ENCODE data around the gene SIDT1.

Gene SIDT1

DNA sequence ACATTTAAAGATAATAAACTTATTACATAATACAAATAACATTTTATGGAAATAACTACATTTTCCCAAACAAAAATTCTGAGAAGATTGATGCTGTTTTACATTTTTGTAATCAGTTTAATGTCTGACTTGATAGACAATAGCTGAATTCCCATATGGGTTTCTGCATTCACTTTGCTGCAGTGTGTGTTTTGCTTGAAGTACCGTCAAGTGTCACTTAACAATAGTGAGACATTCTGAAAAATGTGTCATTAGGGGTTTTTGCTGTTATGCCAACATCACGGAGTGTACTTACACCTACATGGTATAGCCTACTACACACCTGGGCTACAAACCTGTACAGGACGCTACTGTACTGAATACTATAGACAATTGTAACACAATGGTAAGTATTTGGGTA lies 106.6 kb downstream of the SIDT1 start:
- DNase-seq = no peak

DNA sequence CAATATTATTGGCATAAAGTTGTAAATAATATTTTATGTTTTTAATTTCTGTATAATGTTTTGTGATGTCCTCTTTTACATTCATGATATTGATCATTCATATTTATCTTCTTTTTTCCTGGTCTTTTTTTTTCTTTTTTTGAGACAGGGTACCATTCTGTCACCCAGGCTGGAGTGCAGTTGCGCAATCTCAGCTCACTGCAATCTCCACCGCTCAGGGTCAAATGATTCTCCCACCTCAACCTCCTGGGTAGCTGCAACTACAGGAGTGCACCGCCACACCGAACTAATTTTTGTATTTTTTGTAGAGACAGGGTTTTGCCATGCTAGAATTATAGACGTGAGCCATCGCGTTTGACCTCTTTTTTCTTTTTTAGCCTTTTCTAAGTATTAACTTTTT lies 111.2 kb downstream of the SIDT1 start:
- DNase-seq = no peak

DNA sequence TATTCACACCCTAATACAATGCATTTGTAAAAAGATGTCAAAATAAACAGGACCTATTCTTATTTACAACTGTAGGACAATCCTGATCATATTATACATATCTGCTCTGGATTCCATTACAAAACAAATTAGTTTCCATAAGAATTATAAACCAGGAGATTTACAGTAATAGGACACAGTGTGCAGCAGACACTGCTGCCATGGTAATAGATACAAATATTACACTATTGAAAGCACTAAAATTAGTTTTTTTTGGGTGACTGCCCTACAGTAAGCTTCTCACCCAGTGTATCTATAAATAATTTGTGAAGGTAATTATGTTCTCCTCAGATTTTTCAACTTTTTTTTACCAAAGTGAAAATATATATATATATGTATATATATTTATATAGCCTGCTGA lies 116.2 kb downstream of the SIDT1 start:
- DNase-seq = no peak

DNA sequence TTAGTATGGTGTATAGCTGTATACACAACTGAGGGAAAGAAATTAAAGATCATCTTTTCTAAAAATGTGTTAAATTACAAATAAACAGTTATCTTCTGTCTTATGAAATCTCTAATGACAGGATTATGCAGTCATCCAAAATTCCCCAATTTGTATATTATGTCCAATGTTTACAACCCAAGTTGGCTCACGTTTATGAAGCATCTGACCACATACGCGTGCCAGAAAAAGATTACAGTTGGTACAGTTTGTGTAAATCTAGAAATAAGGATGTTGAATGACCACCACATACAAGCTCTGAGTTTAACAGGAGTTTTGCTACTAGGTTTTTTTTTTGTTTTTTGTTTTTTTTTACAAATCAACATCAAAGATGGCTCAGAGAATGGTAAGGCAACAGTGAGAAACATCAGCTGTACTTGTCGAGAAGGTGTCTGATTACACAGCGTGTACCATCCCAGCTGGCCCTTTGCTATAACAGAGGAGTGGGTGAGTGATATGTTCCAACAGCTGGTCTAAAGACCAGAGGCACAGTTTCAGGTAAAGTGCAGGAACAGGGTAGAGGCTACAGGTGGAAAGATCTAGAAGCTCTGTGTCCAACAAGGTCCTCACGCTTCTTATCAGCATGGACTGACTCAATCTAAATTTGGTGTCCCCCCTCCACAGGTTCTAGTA lies 117.0 kb downstream of the SIDT1 start:
- no peak for DNase-seq

DNA sequence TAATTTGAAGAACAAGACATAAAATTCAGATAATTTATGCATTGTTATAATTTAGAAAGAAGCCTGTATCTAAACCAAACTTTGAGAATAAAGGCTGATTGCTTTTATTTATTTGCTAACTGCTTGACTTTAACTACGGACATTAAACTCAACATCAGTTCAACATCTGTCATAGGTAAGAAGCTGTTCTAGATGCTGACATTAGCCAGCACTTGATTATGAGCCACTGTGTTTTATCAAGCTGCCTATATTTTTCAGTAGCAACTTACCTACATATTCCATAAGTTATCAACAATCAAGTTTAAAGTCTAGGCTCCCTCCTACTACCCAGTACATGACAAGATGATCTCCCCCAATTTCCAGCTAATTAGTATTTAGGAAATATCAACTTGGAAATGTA lies 122.0 kb downstream of the SIDT1 start:
- no peak for DNase-seq

DNA sequence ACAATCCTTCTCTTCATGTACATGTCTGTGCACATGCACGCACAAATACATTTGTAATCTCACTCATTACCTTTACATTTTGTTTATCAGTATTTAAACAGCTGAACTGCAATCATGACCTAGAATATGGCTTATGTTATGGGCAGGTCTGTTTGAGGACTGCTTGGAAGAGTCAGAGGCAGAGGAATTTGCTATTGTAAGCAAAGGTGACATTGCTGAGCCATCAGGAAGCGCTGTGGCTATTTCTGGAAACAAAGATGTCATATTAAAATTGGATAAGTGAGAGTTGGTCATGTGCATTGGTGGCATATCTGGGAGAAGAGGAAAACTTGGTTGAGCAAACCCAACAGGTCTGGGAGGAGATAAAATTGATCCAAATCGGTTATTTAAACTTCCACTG lies 122.5 kb downstream of the SIDT1 start:
- DNase-seq = no peak

DNA sequence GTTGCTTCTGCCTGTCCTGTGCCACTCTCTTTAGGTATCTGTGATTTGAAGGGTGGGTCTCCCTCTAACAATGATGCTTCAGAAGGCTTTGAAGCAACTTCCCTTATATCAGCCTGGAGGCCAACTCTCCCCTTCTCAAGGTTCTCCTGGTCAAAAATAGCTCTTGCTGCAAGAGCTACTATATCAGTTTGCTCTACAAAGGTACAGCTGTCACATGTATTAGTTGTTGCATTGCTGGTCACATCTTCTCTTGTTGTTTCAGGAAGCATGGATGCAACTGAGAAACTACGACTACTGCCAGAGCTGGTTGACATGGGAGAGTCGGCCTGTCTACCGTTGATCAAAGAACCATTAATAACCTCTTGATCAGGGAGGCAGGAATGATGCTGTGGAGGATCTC lies 125.8 kb downstream of the SIDT1 start:
- DNase-seq = no peak

DNA sequence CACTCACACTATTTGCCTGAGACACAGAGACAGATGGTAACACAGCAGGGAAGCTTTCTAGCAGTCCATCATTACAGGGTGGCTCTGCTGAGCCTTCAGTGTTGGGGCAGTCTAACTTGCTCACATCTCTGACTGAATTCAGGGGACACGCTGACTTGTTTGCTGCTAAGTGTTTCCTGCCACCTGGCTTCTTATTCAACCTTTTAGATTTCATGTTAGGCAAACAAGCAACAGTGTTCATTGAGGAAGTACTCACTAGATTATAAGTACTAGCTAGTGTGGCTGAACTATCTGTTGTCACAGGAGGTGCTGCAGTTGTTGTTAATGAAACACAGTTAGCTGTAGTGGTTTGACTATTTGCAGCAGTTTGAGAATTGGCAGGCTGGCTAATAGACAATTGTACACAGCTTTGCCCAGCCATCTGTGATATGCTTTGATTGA lies 126.8 kb downstream of the SIDT1 start:
- DNase-seq = peak in 1 of 2 donors; percentile 23

DNA sequence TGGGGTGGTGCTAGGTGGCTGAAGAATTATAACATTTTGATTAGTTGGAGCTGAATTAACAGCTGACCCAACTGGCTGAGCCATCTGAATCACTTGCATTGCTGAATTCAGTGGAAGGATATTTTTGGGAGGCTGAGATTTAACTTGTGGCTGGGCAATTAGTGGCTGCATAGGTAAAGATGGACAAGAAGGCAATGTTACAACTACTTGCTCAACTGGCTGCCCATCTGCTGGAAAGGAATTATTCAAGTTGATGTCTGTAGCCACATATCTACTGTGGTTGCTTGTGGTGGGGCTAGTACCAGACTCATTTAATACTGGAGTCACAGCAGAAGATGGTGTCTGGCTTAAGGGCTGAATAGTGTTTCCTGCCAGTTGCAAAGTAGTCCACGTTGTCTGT lies 127.6 kb downstream of the SIDT1 start:
- no peak for DNase-seq

DNA sequence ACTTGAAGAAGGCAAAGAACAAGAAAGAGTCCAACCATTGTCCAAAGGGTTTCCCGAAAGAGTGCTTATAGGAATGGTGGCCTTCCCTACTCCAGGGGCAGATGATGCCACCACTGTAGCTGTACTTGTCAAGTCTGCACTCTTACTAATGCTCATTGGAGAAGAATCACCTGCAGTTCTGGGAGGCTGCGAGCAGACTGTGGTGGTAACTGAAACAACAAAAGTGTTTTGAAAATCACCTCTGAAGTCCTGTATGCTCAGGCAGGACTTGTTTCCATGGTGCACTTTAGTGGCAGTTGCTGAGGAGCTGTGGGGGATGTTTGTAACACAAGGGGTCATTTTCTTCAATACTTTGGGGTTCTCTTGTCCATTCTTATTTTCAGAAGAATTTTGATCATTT lies 128.1 kb downstream of the SIDT1 start:
- no peak for DNase-seq

DNA sequence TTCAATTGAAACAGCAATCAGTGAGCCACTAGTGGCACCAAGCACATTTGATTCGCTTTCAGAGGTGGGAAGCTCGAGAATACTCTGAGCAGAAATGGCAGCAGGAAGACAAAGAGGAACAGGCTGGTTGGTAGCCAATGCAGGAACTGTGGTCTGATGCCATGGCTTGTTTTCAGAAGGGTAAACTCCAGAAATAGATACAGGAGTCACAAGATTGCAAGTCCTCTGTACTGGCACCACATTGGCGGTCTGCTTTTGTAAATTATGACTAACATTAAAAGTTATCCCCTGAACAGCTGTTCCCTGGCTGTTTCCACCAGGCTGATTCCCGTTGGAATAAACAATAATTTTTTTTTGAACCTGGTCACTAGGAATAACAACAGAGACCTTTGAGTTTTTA lies 128.5 kb downstream of the SIDT1 start:
- peak in 1 of 2 donors; percentile 28 for DNase-seq

DNA sequence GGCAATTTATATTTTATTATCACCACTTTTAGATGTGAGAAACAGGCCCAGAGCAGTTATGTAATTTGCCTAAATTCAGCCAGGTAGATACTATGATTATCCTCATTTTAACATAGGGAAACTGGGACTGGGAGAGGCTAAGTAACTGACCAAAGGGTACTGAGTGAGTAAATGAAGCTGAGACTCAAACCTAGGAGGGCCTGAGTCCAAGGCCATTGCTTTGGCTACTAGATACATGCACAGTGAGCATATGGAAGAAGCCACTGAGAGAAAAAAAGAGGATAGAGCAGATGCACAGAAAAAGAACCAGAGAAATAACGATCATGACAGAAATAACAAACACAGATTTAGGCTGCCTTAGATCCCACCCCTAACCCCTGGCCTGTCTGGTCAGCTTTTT lies 130.5 kb downstream of the SIDT1 start:
- no peak for DNase-seq

DNA sequence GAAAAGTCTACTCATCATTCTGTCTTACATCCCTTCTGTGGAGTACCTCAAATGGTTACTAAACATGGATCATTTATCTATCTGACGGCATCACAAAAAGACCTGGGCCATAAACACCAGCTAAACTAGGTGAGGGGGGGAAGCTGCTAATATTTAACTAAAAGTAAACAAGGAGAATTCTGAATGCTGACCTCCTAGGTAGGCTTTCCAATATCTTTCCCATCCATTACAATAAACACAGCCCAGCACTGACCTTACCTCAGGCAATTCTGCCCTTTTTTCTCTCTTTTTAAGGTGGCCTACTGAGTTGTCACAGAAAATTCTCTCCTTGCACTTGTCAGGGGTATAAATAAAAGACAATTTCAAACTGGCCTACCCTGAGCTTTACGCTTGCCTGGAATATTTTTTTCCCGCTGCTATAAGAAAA lies 131.0 kb downstream of the SIDT1 start:
- no peak for DNase-seq

DNA sequence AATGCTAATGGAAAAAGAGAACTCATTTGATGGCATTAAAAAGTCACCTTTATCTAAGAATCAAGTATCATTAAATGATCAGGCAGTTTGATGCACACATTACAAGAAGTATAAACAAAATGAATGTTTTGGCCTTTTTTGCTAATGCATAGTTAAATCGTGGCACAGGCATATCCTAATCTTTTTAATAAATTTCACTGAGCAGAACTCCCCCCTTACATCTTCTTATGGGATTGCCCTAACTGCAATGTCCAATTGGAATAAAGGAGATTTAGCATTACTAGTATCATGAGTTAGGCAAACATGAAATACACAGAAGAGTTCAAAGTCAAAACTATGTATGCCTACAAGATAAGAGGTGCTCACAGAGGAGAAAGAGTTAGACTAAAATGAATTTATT lies 131.4 kb downstream of the SIDT1 start:
- DNase-seq = no peak

DNA sequence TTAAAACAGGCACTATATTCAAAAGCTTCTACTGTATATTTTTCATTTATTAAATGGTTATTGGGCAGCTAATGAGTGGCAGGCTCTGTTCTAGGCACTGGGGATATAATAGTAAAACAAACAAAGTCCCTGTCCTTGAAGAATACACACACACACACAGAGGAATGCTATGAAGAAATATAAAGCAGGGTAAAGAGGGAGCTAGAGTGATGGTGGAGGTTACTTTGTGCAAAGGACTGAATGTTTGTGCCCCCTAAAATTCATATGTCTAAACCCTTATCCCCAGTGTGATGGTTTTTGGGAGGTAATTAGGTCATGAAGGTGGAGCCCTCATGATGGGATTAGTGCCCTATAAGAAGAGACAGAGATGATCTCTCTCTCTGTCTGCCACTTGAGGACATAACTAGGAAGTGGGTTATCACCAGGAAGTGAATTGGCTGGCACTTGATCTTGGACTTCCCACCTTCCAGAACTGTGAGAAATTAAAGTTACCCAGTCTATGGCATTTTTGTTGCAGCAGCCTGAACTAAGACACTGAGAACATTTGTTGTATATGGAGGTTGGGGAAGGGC lies 132.3 kb downstream of the SIDT1 start:
- DNase-seq = no peak

DNA sequence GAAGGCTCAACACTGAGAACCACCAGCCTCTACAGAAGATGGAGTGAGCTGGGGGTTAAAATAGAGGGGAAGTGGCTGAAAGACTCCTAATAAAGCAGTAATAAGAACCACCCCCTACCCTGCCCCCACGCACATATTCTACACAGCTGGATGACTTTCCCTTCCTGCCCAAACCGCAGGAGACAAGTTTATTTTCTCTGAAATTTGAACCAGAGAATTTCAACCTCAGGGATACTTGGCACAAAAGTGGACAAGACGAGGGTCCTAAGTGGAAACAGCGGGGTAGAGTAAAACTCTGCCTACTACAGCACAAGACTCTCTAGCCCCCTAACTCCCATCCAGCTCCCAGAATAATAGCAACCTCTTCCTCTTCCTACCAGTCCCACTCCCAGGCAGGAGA lies 135.7 kb downstream of the SIDT1 start:
- DNase-seq = no peak

DNA sequence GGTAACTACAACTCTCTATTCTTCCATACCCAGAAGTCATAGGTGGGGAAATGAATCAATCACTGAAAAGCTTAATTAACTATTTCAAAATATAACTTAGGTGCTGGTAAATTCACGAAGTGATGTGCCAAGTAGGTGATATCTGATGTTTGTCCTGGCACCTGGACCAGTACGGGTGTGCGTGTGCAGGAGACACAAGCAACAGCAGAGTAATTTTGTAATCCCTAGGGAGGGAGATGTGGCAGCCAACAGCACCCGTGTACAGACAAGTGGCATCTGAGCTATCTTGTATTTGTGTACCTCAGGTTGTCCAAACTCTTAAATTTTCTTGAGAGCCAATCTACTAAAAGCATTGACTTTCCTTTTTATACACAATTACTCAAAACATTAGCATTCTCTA lies 141.2 kb downstream of the SIDT1 start:
- DNase-seq = no peak

DNA sequence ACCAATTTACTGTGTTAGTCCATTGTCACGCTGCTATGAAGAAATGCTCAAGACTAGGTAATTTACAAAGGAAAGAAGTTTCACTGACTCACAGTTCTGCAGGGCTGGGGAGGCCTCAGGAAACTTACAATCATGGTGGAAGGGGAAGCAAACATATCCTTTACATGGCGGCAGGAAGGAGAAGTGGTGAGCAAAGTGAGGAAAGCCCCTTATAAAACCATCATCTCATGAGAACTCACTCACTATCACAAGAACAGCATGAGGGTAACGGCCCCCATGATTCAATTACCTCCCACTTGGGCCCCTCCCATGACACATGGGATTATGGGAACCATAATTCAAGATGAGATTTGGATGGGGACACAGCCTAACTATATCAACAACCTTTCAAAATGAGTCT lies 143.9 kb downstream of the SIDT1 start:
- DNase-seq = peak in 1 of 2 donors; percentile 8

DNA sequence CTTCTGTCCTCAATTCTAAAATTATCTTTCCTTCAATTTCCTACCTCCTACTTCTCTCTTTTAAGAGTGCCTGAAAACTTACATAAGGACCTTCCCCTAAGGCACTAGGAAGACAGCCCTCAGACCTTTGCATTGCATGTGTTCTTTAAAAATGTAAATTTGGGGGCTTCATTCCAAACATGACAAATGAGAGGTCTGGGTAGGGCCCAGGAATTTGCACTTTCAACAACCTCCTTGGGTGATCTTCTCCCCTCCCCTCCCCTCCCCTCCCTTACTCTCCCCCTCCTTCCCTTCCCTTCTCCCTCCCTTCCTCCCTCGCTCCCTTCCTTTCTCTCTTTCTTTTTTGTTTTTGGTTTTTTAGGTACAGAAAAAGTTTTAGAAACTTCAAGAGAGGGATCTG lies 145.4 kb downstream of the SIDT1 start:
- no peak for DNase-seq

DNA sequence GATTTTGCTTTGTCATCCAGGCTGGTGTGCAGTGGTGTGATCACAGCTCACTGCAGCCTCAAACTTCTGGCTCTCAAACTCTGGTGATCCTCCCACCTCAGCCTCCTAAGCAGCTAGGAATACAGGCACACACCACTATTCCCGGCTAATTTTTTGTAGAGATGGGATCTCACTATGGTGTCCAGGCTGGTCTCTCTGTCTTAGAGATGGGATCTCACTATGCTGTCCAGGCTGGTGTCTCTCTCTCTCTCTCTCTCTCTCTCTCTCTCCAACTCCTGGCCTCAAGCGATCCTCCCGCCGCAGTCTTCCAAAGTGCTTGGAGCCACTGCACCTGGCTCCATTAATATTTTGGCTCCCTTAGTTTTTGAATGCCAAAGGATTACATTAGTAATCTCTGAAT lies 146.4 kb downstream of the SIDT1 start:
- no peak for DNase-seq
